GM19438 (cell line): ENCODE measurements around the gene CYTH3.
"Not testable (repeated sequence)": the region's sequence is repeated elsewhere in the genome, so short reads cannot be mapped to it uniquely, and the experiment has no call there.

ENCODE experiments used
- ATAC-seq: cut with Tn5 transposase; IDR thresholded peaks from one replicate; pipeline ENCODE4 v1.9.1; 2021; ENCODE audit warnings: low read depth; ENCODE audit not compliant: unreplicated experiment

Gene CYTH3

GRCh38 chr7:6272481-6273323 is at the start of gene CYTH3:
Gene CYTH3, minus strand, starts transcription at chr7:6272624. Its CDS starts 117 bp downstream, at chr7:6272507.
- peak; percentile 81 for ATAC-seq

- ATAC-seq: no peak
Observed at GRCh38 chr7:6320791-6321190, 48.4 kb upstream of the CYTH3 start.

GRCh38 chr7:6317797-6318438 is 45.5 kb upstream of the CYTH3 start:
- ATAC-seq: no peak

GRCh38 chr7:6316226-6316625 is 43.8 kb upstream of the CYTH3 start:
- ATAC-seq: no peak

- no peak for ATAC-seq
Observed at GRCh38 chr7:6315746-6316145, 43.3 kb upstream of the CYTH3 start.

GRCh38 chr7:6310271-6310993 is 38.0 kb upstream of the CYTH3 start:
- no peak for ATAC-seq

GRCh38 chr7:6307762-6308161 is 35.3 kb upstream of the CYTH3 start:
- no peak for ATAC-seq

GRCh38 chr7:6306471-6306870 is 34.0 kb upstream of the CYTH3 start:
- no peak for ATAC-seq

GRCh38 chr7:6305330-6305729 is 32.9 kb upstream of the CYTH3 start:
- ATAC-seq: no peak

- not testable (repeated sequence) for ATAC-seq
Observed at GRCh38 chr7:6301446-6301845, 29.0 kb upstream of the CYTH3 start.

- no peak for ATAC-seq
Observed at GRCh38 chr7:6299774-6300173, 27.4 kb upstream of the CYTH3 start.

GRCh38 chr7:6294839-6295238 is 22.4 kb upstream of the CYTH3 start:
- ATAC-seq: no peak

- ATAC-seq: no peak
Observed at GRCh38 chr7:6293202-6293601, 20.8 kb upstream of the CYTH3 start.

GRCh38 chr7:6291941-6292340 is 19.5 kb upstream of the CYTH3 start:
- not testable (repeated sequence) for ATAC-seq

- no peak for ATAC-seq
Observed at GRCh38 chr7:6291531-6291930, 19.1 kb upstream of the CYTH3 start.

- no peak for ATAC-seq
Observed at GRCh38 chr7:6290319-6290741, 17.9 kb upstream of the CYTH3 start.

GRCh38 chr7:6288270-6288860 is 15.9 kb upstream of the CYTH3 start:
- ATAC-seq: no peak

- no peak for ATAC-seq
Observed at GRCh38 chr7:6286486-6286885, 14.1 kb upstream of the CYTH3 start.

GRCh38 chr7:6284461-6285360 is 12.3 kb upstream of the CYTH3 start:
- ATAC-seq: no peak

GRCh38 chr7:6284055-6284400 is 11.6 kb upstream of the CYTH3 start:
- ATAC-seq: no peak
